COLO829 (cell line): ENCODE results near the gene WDR75.
"Not testable (repeated sequence)": the region's sequence is repeated elsewhere in the genome, so short reads cannot be mapped to it uniquely, and the experiment has no call there.

ENCODE experiments used
- DNase-seq: peaks from one replicate; pipeline ENCODE4 v3.0.0; 2012; ENCODE audit warnings: low spot score

Gene WDR75

DNA sequence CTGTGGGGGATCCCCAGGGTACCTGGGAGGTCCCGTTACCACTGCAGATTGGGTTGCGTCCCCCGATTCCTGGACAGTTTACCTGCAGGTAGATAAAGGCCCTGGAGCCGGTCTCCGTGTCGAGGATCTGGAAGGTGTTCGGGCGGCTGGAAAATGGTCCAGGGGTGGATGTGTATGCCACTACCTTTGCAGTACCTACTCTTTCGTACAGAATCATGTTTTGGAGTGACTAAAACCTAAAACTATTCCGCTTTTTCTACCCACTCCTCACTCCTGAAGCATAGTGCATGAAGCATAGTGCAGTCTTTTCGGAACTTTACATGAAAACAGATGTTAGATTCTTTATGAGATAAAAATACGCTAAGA lies 418 bp downstream of the WDR75 start:
- no peak for DNase-seq

DNA sequence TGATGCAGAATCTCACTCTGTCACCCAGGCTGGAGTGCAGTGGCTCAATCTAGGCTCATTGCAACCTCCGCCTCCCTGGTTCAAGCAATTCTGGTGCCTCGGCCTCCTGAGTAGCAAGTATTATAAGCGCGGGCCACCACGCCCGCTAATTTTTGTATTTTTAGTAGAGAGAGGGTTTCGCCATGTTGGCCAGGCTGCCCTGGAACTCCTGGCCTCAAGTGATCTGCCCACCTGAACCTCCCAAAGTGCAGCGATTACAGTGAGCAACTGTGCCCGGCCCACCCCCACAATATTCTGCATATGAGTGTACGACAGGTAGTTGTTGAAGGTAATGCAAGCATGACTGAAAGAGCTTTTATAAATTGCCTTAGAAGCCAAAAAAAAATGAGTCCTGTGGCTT lies 1.2 kb downstream of the WDR75 start:
- no peak for DNase-seq

DNA sequence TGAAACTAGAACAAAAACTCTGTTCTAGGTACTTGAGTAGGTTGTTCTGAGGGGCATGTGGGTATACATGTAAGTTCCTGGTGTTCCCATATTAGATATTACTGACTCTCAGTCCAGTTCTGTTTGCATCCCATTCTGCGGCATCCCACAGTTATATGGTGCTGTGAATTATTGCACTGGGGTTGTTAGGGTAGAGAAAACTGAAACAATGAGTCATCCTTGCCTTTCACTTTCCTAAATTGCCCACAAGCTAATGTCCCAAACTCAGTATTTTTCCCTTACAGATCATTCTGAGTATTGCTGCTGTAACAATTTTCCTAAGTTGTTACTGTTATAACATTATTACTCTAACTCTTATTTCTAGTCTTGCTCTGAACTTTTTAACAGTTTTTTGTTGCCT lies 3.0 kb downstream of the WDR75 start:
- no peak for DNase-seq

DNA sequence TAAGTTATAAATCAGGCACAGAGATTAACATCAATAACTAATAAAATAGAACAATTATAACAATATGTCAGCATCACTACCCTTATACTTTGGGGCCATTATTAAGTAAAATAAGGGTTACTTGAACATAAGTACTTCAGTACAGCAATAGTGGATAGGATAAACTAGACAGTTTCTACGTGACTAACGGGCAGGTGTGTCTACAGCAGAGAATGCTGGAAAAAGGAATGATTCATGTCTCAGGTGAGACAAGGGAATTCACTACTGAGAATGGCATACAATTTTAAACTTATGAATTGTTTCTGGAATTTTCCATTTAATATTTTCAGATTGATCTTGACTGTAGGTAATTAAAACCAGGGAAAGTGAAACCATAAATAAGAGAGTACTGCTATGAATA lies 5.5 kb downstream of the WDR75 start:
- no peak for DNase-seq

DNA sequence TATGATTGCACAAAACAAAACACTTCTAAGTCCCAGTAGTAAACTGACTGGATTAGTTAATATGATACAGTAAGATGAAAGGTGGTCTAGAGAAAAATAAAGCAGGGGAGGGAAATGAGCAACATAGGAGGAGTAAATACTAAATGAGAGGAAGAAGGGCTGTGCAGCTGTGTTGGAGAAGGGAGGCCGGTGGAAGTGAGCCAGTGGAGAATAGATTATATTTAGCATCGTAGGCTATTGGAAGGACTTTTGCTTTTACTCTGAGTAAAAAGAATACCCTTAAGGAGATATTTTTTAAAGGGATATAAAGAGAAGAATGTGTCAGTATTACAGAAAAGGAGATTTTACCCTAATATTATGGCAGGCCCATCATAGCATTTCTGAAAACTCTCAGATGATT lies 12.7 kb downstream of the WDR75 start:
- no peak for DNase-seq

DNA sequence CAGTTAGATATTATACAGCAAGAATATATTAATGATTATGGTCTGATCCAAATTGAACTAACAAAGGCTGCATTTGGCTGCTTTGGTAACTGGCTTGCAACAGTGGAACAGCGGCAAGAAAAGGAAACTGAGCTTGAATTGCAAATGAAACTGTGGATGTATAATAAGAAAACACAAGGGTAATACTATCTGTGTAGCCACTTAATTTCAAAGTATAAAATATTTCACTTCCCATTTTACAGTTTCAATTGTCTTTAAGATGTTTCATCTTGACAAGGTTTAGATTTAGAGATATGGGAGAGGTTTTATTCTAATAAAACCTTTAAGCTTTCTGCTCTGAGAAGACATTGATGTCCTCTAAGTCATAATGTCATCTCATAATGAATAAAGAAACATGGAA lies 23.8 kb downstream of the WDR75 start:
- DNase-seq, result no peak

DNA sequence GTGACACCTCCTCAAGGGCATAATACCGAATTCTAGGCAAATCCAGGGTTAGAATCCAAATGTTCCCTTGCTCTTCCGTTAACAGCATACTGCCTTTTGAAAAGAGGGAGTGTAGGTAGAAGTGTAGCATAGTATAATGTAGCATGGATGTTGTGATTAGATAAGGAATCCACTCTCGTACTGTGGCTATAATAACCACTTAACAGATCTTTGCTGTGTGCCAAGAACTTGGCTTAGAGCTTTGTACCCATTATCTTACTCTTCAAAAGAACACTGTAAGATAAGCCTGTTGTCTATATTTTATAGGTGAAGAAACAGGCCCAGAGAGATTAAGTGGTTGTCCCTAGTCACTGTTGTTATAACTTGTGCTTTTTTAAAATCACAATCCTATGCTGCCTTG lies 24.2 kb downstream of the WDR75 start:
- no peak for DNase-seq

DNA sequence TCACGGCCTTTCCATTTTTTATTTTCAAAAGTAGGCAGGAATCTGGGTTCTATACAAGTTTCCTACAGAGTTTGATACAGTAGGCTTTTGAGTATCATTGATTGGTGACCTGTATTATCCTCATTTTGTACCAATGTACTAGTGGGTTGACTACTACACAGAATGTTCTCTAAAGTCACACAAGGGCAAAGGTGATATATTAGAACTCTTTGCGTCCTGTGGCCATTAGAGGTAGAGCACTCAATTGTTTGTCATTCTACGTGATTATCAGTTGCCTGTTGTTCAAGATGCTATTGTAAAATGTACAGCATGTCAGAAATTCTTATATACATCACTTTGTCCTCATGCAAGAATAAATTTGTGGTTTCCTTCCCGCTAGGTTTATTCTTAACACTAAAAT lies 24.8 kb downstream of the WDR75 start:
- DNase-seq, result no peak

DNA sequence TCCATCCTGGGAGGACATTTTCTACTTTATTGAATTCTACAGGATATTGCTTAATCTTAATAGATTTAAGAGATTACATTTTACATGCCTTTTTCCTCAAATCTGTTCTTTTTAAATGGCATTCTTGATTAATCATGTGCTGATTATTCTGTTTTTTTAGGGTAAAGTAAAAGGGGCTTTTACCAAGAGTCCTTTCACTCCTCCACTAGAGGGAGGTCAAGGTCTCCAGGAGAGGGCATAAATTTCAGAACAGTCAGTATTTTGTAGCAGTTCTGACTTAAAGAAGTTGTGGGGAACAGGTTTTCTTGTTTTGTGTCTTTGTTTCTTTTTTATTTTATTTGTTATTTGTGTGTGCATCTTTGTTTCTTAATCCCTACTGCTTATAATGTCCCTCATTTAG lies 25.4 kb downstream of the WDR75 start:
- peak; percentile 18 for DNase-seq

DNA sequence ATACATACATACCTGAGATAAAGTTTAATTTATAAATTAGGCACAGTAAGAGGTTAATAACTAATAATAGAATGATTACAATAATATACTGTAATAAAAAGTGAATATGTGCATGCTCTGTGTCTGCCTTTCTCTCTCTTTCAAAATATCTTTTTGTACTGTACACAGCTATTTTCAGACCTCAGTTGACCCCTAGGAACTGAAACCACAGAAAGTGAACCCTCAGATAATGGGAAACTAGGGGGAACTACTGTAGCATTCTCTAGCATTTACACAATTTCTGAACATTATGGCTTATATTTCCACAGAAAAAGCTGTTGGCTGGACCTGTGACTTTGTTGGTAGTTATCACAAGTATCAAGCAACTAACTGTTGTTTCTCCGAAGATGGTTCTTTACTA lies 25.9 kb downstream of the WDR75 start:
- DNase-seq, result no peak

DNA sequence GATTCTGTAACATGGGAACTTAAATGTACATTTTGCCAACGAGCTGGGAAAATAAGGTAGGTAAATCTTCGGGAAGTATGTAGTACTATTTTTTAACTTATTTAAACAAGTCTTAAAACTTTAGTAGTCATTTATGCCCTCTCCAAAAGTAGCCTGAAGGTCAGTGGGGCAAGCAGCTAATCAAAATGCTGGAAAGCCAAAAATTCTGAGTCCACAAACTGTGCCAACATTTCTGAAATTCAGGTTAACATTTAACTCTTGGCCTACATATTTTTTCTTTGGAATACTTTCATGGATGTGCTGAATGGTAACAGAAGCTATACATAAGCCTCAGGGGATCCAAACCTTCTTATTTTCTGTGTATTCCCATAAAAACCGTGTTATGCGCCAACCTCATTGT lies 26.3 kb downstream of the WDR75 start:
- DNase-seq, result no peak

DNA sequence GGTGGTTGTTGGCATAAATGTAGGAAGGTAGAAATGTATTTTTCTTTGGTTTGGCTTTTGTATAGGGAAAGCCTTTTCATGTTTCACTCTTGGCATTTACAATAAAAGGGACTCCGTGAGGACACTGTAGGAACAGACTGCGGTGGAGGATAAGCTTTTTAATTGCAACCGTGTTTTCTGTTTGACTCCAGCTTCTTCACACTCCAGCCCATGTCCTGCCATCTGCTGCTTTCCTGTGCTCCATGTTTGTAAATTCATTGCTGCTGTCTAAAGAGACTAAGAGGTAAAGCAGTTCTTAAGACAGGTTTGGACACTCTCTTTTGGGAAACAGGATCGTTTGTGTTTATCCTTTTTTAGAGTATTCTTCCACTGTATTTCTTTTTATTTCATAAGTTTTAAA lies 33.3 kb downstream of the WDR75 start:
- no peak for DNase-seq

DNA sequence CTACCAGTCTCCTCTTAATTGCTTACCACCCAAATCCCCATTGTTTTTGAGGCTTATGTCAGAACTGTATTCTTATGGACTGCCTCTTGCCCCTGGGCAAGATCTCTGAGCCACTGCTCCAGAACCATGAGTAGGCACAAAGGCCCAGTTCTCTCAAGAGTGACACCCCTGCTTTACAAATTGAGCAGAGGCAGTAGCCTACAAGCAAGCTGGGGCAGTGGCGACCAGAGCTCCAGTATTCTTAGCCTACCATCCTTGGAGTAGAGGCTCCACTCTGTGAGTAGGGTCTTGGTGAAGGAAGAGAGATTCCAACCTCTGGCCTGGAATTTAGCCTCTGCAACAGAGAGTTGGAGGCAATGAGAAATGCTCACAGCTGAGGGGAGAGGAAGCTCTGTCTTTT lies 36.5 kb downstream of the WDR75 start:
- no peak for DNase-seq

DNA sequence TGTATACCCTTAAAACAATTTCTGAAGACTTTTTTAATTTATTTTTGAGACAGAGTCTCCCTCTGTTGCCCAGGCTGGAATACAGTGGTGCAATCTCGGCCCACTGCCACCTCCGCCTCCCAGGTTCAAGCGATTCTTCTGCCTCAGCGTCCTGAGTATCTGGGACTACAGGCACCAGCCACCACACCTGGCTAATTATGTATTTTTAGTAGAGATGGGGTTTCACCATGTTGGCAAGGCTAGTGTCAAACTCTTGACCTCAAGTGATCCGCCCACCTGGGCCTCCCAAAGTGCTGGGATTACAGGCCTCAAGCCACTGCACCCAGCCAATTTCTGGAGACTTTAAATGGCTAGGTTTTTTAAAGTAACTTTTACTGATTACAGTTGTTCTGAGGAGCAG lies 37.0 kb downstream of the WDR75 start:
- not testable (repeated sequence) for DNase-seq

DNA sequence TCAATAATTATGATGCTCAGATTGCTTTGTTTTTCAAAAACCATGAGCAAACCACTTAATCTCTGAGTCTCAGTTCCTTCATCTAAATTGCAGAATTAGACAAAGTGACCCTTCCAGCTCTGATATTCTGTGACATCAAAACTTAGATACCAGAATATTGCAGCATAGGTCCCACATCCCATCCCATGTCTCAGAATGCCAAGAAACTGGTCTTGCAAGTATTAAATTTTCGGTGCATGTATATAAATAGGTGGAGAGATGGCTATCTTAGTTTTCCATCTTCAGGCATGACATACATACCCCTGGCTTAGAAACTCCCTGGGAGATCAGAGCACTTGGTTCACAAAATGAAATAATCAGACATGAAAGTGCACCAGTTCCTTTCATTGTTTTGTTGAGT lies 39.8 kb downstream of the WDR75 start:
- DNase-seq, result no peak

DNA sequence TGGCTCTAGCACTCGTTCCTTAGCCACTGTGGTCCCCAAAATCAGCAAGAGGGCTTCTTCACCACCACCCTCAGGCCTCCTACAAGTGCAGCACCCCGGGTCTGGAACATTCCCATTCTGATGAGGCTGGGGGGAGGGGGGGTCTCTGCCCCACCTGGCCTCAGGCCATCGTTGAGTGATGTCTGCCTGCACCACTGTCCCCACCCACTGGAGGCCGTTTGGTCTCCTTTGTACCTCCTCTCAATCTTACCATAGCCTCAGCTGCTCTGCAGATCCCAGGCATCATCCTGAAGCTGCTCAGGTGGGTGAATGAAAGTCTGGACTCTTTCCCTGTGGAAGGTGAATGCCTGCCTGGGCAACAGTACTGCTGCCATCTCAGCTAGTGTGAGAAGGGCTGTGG lies 42.3 kb downstream of the WDR75 start:
- DNase-seq, result no peak

DNA sequence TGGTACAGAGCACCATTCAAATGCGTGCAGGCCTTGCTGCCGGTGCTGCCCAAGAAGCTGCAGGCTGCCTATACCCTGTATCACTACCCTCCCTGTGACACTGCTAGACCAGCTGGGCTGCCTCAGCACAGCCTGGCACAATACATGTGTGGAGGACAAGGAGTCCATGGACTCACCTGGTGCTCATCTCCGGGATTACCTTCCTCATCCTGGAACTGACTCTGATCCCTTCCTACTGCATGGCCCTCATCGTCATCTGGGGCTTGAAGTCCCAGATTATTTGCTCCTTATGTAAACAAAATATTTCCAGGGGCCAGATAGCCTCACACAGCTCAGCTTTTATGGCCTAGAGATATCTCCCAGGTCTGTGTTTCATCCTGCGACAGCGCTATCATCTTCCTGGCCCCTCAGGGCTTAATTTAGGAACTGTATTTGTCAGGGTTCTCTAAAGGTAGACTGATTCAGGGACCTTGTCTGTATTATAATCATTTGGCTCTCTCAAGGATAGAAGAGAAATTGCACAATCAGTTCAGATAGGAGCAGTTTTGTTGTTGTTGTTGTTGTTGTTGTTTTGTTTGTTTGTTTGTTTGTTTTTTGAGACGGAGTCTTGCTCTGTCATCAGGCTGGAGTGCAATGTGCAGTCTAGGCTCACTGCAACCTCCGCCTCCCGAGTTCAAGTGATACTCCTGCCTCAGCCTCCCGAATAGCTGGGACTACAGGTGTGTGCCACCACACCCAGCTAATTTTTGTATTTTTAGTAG lies 42.9 kb downstream of the WDR75 start:
- DNase-seq, result no peak

DNA sequence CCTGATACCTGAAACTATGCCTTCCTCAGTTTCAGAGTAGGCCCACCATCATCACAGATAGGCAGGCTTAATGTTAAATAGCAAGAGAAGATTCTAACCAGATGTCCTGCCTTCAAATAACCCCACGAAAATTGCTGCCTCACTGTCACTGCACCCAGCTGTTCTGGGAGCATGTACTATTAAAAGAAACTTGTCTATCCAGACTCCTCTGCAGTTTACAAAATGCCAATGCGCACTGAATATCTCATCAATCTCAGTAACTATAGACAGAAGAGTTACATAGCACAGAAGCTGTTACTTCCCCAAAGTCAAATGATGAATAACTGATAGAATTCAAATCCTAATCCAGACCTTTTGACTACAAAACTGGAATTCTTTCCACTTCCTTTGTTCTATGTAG lies 43.9 kb downstream of the WDR75 start:
- no peak for DNase-seq

DNA sequence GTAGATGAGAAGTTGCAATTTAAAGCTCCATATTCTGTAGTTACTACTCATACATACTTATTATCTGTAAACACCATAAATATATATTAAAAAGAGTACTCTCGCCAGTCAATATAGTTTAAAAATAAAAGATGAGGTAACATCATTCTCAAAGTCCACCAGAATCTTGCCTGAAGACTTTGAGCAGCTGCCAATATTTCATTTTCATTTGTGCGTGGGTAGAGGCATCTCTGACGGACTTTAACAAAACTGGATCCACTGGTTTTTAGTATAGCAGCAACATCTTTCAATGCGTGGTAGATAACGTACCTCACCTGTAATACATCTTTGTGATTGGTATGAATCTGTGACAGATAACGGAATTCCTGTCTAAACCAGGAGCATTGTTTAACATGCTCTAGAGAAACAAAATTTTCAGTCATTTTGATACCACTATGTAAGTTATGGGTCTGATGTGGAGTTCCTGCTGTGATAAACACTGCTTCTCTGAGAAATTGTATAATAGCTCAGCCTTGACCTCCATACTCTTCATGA lies 45.0 kb downstream of the WDR75 start:
- no peak for DNase-seq

DNA sequence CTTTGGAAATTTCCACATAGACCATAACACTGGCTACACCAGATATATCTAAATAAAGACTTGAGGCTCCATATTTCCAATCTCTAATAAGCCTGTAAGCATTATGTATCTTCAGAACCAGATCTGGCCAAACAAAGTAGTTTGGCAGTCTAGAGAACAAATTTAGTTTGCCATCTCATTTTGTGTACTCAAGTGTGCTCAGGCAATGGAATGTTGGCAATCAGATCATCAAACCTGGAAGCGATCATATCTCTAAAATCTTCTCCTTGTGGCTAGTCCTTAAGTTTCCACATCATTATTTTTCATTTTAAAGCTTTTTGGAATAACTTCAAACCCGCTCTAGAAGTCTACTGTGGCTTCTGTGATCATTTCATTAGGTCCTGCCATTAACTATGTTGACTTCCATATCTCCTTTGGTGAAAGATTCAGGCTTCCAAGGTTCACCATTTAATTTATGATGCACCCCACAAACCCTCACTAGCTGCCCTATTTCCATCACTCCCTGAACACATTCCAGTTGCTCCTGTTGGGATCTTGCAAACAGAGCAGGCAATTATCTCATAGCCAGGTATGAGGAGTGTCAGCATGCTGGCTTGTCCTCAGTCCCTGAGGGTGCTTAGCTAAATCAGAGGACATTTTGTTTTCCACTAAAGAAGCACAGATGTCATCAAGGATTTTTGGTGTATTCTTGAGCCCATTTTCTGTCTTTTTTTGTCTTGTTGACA lies 46.2 kb downstream of the WDR75 start:
- no peak for DNase-seq

DNA sequence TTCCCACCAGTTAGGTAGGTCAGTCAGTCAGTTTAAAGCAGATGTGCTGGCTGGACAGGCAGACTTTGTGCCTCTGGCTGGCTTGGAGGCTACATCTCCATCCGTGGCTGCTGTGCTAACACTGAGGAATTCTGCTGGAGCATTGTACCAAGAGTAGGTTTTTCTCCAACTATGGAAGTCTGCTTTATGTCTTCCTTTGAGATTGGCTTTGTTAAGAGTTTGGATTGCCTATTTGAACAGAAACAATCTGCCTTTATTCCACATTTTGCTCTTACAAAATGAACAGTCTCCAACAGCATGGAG lies 46.7 kb downstream of the WDR75 start:
- no peak for DNase-seq

DNA sequence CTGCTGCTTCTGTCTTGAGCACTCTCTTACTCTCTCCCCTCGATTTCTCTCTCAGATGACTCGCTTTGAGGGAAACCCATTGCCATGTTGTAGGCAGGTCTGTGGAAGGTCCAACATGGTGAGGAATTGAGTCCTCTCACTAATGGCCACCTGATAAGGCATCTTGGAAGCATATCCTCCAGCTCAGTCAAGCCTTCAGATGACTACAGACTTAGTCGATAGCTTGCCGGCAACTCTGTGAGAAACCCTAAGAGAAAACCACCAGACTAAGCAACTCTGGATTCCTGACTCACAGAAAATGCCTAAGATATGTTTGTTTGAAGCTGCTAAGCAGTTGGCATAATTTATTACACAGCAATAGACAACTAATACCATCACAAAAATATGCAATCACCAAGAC lies 51.2 kb downstream of the WDR75 start:
- no peak for DNase-seq

DNA sequence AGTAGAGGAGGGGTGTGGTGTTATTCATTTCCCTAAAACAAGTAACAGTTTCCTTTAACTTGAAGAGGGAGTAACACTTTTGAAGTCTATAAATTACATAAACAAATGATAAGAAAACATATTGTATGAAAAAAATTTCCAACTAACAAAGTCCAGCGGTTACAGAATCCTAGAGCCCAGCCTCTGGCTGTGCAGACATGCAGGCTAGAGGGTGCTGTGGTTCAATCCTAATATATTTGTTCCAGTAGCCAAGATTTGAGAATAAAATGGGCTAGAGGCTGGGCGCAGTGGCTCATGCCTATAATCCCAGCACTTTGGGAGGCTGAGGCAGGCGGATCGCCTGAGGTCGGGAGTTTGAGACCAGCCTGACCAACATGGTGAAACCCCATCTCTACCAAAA lies 56.9 kb downstream of the WDR75 start:
- DNase-seq, result no peak

DNA sequence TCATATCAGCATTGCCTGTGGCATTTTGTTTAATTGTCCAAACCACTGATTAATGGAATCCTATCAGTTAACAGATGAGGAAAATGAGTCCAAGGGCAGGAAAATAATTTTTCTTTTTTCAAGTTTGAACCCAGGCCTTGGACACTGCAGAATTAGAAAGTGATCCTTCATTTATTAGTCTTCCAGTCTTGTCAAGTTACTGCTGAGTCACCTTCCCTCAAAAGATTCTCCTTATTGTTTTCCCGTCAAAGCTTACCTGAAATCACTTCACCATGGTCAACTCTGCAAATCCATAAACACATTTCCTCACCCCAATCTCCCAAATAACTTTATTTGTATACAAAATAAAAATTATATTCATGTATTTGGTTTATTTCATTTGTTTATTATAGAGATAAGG lies 57.9 kb downstream of the WDR75 start:
- DNase-seq, result no peak
